HuH-7 (cell line): Measurements from ENCODE around the gene CDYL2.

Experiments
- DNase-seq: peaks from one replicate; pipeline ENCODE4 v3.0.0; 2011; ENCODE audit warnings: low spot score

The CDYL2 gene

GRCh38 chr16:80620736-80621605, 183.4 kb downstream of the CDYL2 start:
- DNase-seq = no peak

- no peak for DNase-seq
Measured at GRCh38 chr16:80619824-80620223, 184.6 kb downstream of the CDYL2 start.

DNA sequence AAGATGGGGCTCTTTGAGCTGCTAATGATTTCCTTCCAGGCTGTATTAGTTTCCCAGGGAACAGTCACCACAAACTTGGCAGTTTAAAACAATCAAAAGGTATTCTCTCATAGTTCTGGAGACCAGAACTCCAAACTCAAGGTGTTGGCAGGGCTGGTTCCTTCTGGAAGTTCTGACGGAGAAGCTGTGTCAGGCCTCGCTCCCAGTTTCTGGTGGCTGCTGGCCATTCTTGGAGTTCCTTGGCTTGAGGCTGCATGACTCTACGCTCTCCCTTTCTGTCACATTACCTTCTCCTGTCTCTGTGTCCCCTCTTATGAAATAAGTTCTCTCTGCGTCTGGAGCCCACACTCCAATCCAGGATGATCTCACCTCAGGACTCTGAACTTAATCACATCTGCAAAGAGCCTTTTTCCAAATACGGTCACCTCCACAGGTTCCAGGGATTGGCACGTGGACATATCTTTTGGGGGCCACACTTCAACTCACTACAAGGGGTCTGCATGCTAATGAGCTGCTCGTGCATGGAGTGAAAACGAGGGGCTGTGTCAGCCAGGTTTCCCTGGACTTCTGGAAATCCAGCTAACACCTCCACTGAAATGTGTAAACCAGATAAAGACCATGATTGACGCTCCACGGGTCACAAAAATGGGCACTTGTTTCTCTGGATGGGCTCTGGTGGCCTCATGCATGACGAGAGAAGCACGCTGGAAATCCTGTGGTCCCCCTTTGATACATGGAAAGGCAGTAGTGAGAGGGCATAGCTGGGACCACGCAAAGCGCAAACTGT, 185.3 kb downstream of the CDYL2 start:
- DNase-seq = no peak

GRCh38 chr16:80616362-80616761, 188.0 kb downstream of the CDYL2 start:
- no peak for DNase-seq

- DNase-seq = no peak
Measured at GRCh38 chr16:80615735-80616134, 188.7 kb downstream of the CDYL2 start.

- no peak for DNase-seq
Measured at GRCh38 chr16:80614908-80615671, 189.3 kb downstream of the CDYL2 start.

GRCh38 chr16:80612461-80613017, 191.9 kb downstream of the CDYL2 start:
- DNase-seq = no peak

- no peak for DNase-seq
Measured at GRCh38 chr16:80611930-80612327, 192.5 kb downstream of the CDYL2 start.

GRCh38 chr16:80611171-80611929, 193.0 kb downstream of the CDYL2 start:
- no peak for DNase-seq

GRCh38 chr16:80610481-80611156, 193.8 kb downstream of the CDYL2 start:
- no peak for DNase-seq

DNA sequence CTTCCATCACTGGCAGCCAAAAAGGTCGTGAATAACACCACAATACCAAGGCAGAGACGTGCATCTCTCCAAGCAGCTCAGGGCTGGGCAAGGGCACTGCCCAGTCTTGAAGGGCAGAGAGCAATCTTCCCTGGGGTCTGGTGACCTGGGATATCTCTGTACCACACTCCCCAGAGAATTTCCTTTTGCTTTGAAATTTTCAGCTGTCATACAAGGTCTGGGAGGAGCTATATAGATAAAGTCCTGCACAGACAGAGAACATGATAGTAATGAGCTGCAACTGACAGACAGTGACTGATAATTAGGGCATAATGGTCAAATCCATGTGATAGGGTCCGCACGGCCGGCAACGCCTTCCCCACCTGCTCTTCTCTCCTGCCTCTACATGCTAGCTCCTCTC, 195.5 kb downstream of the CDYL2 start:
- DNase-seq = no peak

DNA sequence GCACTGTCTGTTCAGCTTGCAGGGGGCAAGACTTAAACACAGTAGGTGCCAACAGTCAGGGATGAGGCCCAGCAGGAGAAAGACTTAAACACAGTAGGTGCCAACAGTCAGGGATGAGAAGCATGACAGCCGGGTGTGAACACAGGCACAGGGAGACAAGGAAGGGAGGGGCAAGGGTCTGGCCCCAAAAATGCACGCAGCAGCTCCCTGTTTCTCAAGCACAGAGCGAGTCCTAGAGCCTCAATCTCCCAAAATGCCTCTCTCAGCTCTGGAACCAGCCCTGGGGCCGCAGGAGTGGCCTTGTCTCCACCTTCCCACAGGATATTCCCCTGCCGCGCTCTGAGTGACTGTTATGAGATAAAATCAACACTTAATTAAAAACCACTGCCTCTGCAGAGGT, 197.2 kb downstream of the CDYL2 start:
- DNase-seq = no peak

DNA sequence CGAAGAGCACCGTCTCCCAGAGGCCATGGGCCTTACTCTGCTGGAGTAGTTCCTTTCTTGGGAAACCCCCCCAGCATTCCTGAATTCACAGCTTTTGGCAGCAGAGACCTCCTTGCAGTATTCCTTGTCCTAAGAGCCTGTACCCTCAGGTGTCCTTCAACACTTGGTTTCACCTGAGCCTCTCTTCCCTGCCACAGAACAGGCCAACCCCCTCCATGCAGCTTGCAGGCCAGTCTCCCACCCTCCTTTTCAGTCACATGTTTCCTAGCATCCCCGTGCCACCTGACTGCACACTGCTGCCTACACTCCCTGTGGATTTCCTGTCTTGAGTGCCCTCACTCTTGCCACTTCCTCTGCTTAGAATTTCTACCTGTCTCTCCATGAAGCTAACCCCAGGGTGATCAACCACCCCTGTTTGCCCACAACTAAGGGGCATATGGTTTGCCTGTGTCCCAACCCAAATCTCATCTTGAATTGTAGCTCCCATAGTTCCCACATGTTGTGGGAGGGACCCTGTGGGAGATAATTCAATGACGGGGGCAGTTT, 198.1 kb downstream of the CDYL2 start:
- no peak for DNase-seq

- DNase-seq = no peak
Measured at GRCh38 chr16:80604600-80605355, 199.6 kb downstream of the CDYL2 start.

DNA sequence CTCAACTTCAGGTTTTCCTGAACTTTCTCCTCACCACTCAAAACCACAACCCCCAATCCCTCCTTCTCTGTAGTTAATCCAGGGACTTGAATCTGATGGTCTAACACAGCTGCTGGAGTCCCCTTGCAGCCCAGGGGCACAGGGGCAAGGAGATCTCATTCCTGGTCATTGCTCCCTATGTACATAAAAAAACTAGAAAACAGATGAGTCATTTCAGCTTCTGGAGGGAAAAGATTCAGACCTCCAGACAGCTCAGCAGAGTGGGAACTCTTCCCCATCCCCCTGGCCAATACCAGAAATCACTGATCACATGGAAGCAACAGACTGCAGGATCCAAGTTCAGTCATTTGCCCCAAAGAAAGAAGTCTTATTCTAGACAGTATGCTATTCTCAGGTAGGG, 201.5 kb downstream of the CDYL2 start:
- no peak for DNase-seq

DNA sequence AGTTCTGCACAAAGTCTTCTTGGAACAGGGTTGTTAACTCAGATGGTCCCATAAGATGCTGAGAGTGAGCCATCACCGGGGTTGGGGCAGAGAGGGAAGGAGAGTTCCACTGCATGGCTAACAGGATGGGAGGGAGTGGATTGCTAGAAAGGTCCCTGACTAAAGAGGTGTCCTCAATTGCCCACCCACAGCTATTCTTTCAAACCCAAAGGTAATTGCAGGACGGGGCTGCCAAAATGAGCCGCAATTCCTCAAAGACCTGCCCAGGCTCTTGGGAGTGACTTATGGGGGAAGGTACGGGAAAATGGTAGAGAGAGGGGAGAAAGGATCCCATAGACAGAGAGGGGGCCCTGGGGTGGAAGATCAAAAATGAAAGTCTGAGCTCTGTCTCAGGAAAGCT, 203.2 kb downstream of the CDYL2 start:
- no peak for DNase-seq

- no peak for DNase-seq
Measured at GRCh38 chr16:80599466-80599865, 204.9 kb downstream of the CDYL2 start.

DNA sequence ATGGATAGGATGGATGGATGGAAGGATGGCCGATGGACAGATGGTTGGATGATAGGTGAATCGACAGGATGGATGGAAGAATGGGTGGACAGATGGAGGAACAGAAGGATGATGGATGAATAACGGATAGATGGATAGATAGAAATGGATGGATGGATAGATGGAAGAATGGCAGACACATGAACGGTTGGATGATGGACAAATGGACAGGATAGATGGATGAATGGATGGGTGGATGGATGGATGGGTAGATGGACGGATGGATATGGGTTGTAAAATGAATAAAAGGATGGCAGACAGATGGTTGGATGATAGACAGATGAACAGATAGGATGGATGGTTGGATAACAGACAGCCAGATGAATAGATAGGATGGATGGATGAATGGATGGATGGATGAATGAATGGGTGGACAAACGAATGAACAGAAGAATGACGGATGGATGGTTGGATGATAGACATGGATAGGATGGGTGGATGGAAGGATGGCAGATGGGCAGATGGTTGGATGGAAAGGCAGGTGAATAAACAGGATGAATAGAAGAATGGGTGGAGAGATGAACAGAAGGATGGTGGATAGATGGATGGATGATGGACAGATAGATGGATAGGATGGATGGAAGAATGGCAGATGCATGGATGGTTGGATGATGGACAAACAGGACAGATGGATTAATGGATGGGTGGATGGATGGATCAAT, 207.7 kb downstream of the CDYL2 start:
- no peak for DNase-seq

DNA sequence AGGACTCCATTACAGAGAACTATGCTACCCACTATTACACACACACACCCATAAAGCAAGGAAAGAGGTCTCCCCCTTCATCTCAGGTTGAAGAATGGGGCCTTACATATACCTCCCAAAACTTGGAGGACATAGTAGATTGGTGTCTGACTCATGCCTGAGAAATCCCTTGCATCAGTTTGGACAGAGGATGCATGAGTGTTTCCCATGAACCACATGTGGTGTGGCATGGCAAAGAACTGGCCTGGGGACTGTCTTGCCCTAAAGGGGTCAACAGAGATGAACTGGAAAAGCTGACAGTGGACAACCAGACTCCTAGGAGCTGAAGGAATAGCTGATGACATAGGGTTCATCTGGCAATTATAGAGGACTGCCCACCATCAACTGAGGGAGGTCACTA, 209.6 kb downstream of the CDYL2 start:
- DNase-seq = no peak
